Thymus (tissue), 14 donors: ENCODE results near the gene CPSF2. TPM values are rescaled to one million over a fixed set of nuclear protein-coding genes. Genes with fewer than 3 reads are reported as not detected.

Experiments
- DNase-seq, 9 donors: peaks; one replicate each; pipeline ENCODE4 v3.0.0-alpha.2; 2013; ENCODE audit warnings: low spot score in 9 of 9, low read depth in 6 of 9, missing footprints in 1 of 9
- H3K27ac ChIP-seq, 2 donors: one replicate each; pipeline ENCODE4 v1.5.1; 2013; ENCODE audit warnings: control low read depth in 1 of 2, low read depth in 1 of 2, low read length in 1 of 2, mild to moderate bottlenecking in 1 of 2, moderate library complexity in 1 of 2
- H3K27me3 ChIP-seq, 2 donors: one replicate each; pipeline ENCODE4 v1.5.1; 2013; ENCODE audit warnings: low read length in 1 of 2; ENCODE audit not compliant: control insufficient read depth in 2 of 2, insufficient read depth in 1 of 2
- H3K36me3 ChIP-seq, 2 donors: one replicate each; pipeline ENCODE4 v1.5.1; 2013; ENCODE audit warnings: low read length in 1 of 2, mild to moderate bottlenecking in 1 of 2, moderate library complexity in 1 of 2; ENCODE audit not compliant: control insufficient read depth in 2 of 2, insufficient read depth in 2 of 2
- H3K4me1 ChIP-seq, 2 donors: one replicate each; pipeline ENCODE4 v1.5.1; 2013; ENCODE audit warnings: low read length in 2 of 2; ENCODE audit not compliant: control insufficient read depth in 2 of 2, insufficient read depth in 2 of 2
- H3K4me3 ChIP-seq, 2 donors: one replicate each; pipeline ENCODE4 v1.5.1; 2013; ENCODE audit warnings: low read length in 2 of 2, control low read depth in 1 of 2, mild to moderate bottlenecking in 1 of 2
- H3K9me3 ChIP-seq, 2 donors: one replicate each; pipeline ENCODE4 v1.5.1; 2013; ENCODE audit warnings: low read length in 1 of 2, mild to moderate bottlenecking in 1 of 2; ENCODE audit not compliant: control insufficient read depth in 2 of 2, insufficient read depth in 1 of 2
- WGBS: extraction: QIAGEN DNeasy Blood & Tissue Kit; methylation state at CpG from one replicate; pipeline ENCODE4 v1.1.7; 2013; 5-methylcytosine and 5-hydroxymethylcytosine counted together
- long read RNA-seq, 10 donors: transcript quantifications; one replicate each; lab custom pipeline, GENCODE V29; 2026
- polyA plus RNA-seq: library from polyadenylated mRNA; stranded (reverse); fragments of 200-250 nt; gene quantifications from one replicate; pipeline ENCODE4 v1.2.3, GENCODE V29; 2013
- total RNA-seq: library from RNA; stranded (reverse); fragments of 120-200 nt; gene quantifications from one replicate; pipeline ENCODE4 v1.2.4, GENCODE V29; 2013
- donor health status: healthy.

CPSF2 gene
- total RNA-seq, result 53.4 TPM
- 12.3 TPM for polyA plus RNA-seq
- long read RNA-seq, donor 1, full-length matches to known transcripts, result 1 of 1 reads
- long read RNA-seq, donor 1, partial matches to known transcripts, result 0 of 1 reads
- long read RNA-seq, donor 1, other reads (novel, unspliced or antisense), result 0 of 1 reads
- long read RNA-seq, donor 2, result 0 reads
- long read RNA-seq, donor 3, full-length matches to known transcripts, result 2 of 28 reads
- long read RNA-seq, donor 3, partial matches to known transcripts, result 26 of 28 reads
- long read RNA-seq, donor 3, other reads (novel, unspliced or antisense), result 0 of 28 reads
- long read RNA-seq, donor 4, full-length matches to known transcripts, result 5 of 10 reads
- long read RNA-seq, donor 4, partial matches to known transcripts, result 5 of 10 reads
- long read RNA-seq, donor 4, other reads (novel, unspliced or antisense), result 0 of 10 reads
- long read RNA-seq, donor 5, full-length matches to known transcripts, result 3 of 16 reads
- long read RNA-seq, donor 5, partial matches to known transcripts, result 13 of 16 reads
- long read RNA-seq, donor 5, other reads (novel, unspliced or antisense), result 0 of 16 reads
- long read RNA-seq, donor 6, full-length matches to known transcripts, result 4 of 4 reads
- long read RNA-seq, donor 6, partial matches to known transcripts, result 0 of 4 reads
- long read RNA-seq, donor 6, other reads (novel, unspliced or antisense), result 0 of 4 reads
- long read RNA-seq, donor 7, full-length matches to known transcripts, result 4 of 4 reads
- long read RNA-seq, donor 7, partial matches to known transcripts, result 0 of 4 reads
- long read RNA-seq, donor 7, other reads (novel, unspliced or antisense), result 0 of 4 reads
- long read RNA-seq, donor 8, full-length matches to known transcripts, result 2 of 2 reads
- long read RNA-seq, donor 8, partial matches to known transcripts, result 0 of 2 reads
- long read RNA-seq, donor 8, other reads (novel, unspliced or antisense), result 0 of 2 reads
- long read RNA-seq, donor 9, full-length matches to known transcripts, result 2 of 2 reads
- long read RNA-seq, donor 9, partial matches to known transcripts, result 0 of 2 reads
- long read RNA-seq, donor 9, other reads (novel, unspliced or antisense), result 0 of 2 reads
- long read RNA-seq, donor 10, full-length matches to known transcripts, result 4 of 4 reads
- long read RNA-seq, donor 10, partial matches to known transcripts, result 0 of 4 reads
- long read RNA-seq, donor 10, other reads (novel, unspliced or antisense), result 0 of 4 reads

GRCh38 chr14:92121670-92122350 is at the start of gene CPSF2, which contains the start of gene NDUFB1:
Gene CPSF2, plus strand, starts transcription at chr14:92121969. Its CDS starts 9,016 bp downstream, at chr14:92130985.
Gene NDUFB1, minus strand, starts transcription at chr14:92121706. Its CDS starts 4,069 bp downstream, at chr14:92117637.
- H3K27me3 ChIP-seq, result no peaks in the 10 kb centered on the region
- whole genome bisulfite sequencing, result under 1% methylated on average over 55 of the region's 55 CpGs
- H3K4me3 ChIP-seq, result peak within 1 kb of the TSS; percentile 76 to 99
- H3K9me3 ChIP-seq, result no peaks in the 10 kb centered on the region
- H3K4me1 ChIP-seq, result peaks cover 11 to 14% of the 10 kb centered on the region in 2 donors
- DNase-seq, result peak; percentile 67 to 93 (median 82)
- peak within 1 kb of the TSS; percentile 86 to 89 for H3K27ac ChIP-seq
- H3K36me3 ChIP-seq, result peaks cover 0 to 25% of the 10 kb centered on the region in 2 donors

DNA sequence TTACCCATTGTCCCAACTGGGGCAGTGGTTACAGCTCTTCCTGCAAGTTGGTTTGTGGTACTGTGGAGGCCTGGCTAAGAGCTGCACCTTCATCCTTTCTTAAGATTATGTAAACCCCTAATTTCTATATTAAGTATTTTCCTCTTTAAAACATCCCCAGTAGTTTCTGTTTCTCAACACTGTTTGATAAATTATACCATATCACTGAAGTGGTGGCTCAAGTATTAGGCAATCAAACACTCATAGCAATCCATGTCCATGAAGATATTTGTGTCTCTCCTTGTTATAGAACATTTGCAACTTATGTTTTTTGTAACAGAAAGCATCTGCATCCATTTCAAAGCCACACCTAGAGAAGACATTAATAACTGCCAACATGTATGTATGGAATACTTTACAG is 47.2 kb upstream of the CPSF2 start:
- DNase-seq, result no peak
- no peaks in the 10 kb centered on the region for H3K27me3 ChIP-seq
- H3K4me3 ChIP-seq, result no peak overlapping the region
- peaks cover 12 to 23% of the 10 kb centered on the region in 2 donors for H3K36me3 ChIP-seq
- H3K4me1 ChIP-seq, result no peaks in the 10 kb centered on the region
- no peak overlapping the region for H3K27ac ChIP-seq
- H3K9me3 ChIP-seq, result no peaks in the 10 kb centered on the region

- no peak overlapping the region for H3K27ac ChIP-seq
- peaks cover 27 to 32% of the 10 kb centered on the region in 2 donors for H3K36me3 ChIP-seq
- H3K27me3 ChIP-seq, result no peaks in the 10 kb centered on the region
- H3K4me1 ChIP-seq, result no peaks in the 10 kb centered on the region
- H3K9me3 ChIP-seq, result no peaks in the 10 kb centered on the region
- no peak overlapping the region for H3K4me3 ChIP-seq
- no peak for DNase-seq
- 98% methylated on average over 5 of the region's 5 CpGs for WGBS
These were observed 33.3 kb upstream of the CPSF2 start for GRCh38 chr14:92088494-92088893.

GRCh38 chr14:92093320-92093719 is 28.4 kb upstream of the CPSF2 start:
- Histone ChIP-seq H3K36me3 (peaks cover 22 to 26% of the 10 kb centered on the region in 2 donors), H3K9me3 (no peaks in the 10 kb centered on the region), H3K4me3 (no peak overlapping the region), H3K27me3 (no peaks in the 10 kb centered on the region), H3K4me1 (no peaks in the 10 kb centered on the region), H3K27ac (no peak overlapping the region)
- DNase-seq, result peak in 2 of 9 donors; percentile 14 to 25
- WGBS, result 88% methylated on average over 1 of the region's 1 CpG

DNA sequence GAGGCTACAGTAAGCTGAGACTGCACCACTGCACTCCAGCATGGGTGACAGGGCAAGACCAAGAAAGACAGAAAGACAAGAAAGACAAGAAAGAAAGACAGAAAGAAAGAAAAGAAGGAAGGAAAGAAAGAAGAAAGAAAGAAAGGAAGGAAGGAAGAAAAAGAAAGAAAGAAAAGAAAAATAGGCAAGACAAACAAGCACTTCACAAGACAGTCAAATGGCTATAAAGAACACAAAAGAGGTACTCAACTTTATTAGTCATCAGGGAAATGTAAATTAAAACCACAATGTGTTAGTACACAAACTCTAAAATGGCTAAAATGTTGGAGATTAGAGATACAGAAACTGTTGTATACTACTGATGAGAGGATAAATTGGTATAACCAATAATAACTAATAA is 22.0 kb upstream of the CPSF2 start:
- DNase-seq, result no peak
- Histone ChIP-seq H3K36me3 (peaks cover 7 to 14% of the 10 kb centered on the region in 2 donors), H3K27ac (no peak overlapping the region), H3K27me3 (no peaks in the 10 kb centered on the region), H3K4me3 (no peak overlapping the region), H3K4me1 (peaks cover 0 to 4% of the 10 kb centered on the region in 2 donors), H3K9me3 (no peaks in the 10 kb centered on the region)

- Histone ChIP-seq H3K27me3 (no peaks in the 10 kb centered on the region), H3K4me1 (peaks cover 12 to 15% of the 10 kb centered on the region in 2 donors), H3K9me3 (no peaks in the 10 kb centered on the region), H3K27ac (no peak overlapping the region), H3K36me3 (no peaks in the 10 kb centered on the region), H3K4me3 (no peak overlapping the region)
- DNase-seq, result no peak
- 93% methylated on average over 7 of the region's 7 CpGs for WGBS
These were observed 18.3 kb upstream of the CPSF2 start for GRCh38 chr14:92103363-92103989.

GRCh38 chr14:92105073-92105892 is 16.5 kb upstream of the CPSF2 start:
- DNase-seq, result no peak
- 58% methylated on average over 16 of the region's 16 CpGs for WGBS
- peaks cover 16 to 26% of the 10 kb centered on the region in 2 donors for H3K4me1 ChIP-seq

DNA sequence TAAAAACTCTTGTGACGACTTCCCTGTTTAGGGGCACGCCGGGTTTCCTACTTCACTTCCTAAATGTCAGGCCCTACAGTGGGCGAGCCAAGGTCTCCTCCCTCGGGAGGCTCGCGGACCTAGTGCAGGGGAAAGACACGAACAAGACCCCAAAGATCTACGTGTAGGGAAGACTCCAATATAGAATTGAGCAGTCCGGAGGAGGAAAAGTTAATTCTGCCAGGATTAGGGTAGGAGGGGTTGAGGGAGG is 16.0 kb upstream of the CPSF2 start:
- no peaks in the 10 kb centered on the region for H3K36me3 ChIP-seq
- peaks cover 16 to 26% of the 10 kb centered on the region in 2 donors for H3K4me1 ChIP-seq
- under 1% methylated on average over 10 of the region's 10 CpGs for WGBS
- H3K27ac ChIP-seq, result peak overlapping the region; percentile 75 to 98
- no peaks in the 10 kb centered on the region for H3K27me3 ChIP-seq
- no peaks in the 10 kb centered on the region for H3K9me3 ChIP-seq
- peak overlapping the region; percentile 76 to 93 for H3K4me3 ChIP-seq
- DNase-seq, result peak in 2 of 9 donors; percentile 20 to 27

More at GRCh38 chr14:92105073-92105892, 16.5 kb upstream of the CPSF2 start:
- Histone ChIP-seq H3K27ac (peak overlapping the region; percentile 75 to 98), H3K27me3 (no peaks in the 10 kb centered on the region), H3K9me3 (no peaks in the 10 kb centered on the region), H3K36me3 (no peaks in the 10 kb centered on the region), H3K4me3 (peak overlapping the region; percentile 76 to 93)
